SK-N-SH (cell line): ENCODE data around the gene MCM10. TPM values are rescaled to one million over a fixed set of nuclear protein-coding genes. Genes with fewer than 3 reads are reported as not detected.

Experiments used
- CTCF ChIA-PET: fragments of 300-600, 350-600 bp; formaldehyde crosslinking; extraction: SDS; loops from one replicate; lab custom pipeline; 2021; lab: Yijun Ruan, JAX
- POLR2A ChIA-PET: fragments of 350-600 bp; sonication (Branson Sonifier 250); formaldehyde crosslinking; extraction: SDS; loops from one replicate; lab custom pipeline; 2020; ENCODE audit warnings: antibody characterized with exemption, inconsistent platforms; lab: Yijun Ruan, JAX
- DNase-seq: peaks from one replicate; pipeline ENCODE4 v3.0.0; 2012
- H2AFZ ChIP-seq: fragments of 200-600 bp; sonication (generic); 2 replicates; pipeline ENCODE4 v1.8.1; 2016; ENCODE audit warnings: antibody characterized with exemption, mild to moderate bottlenecking, low read depth
- H3F3A ChIP-seq: fragments of 200-600 bp; sonication (generic); replicated peaks from 2 replicates; pipeline ENCODE3; 2016; ENCODE audit warnings: antibody characterized with exemption, mild to moderate bottlenecking; ENCODE audit not compliant: insufficient read depth
- H3K27ac ChIP-seq, 2 experiments: fragments of 200-500 bp in 1 of 2; fragments of 200-600 bp in 1 of 2; sonication (Bioruptor generic) in 1 of 2; sonication (generic), shearing (Covaris generic) in 1 of 2; 2 replicates each; pipeline versions ENCODE4 v1.5.1 to v1.6.1; 2014 to 2016; ENCODE audit warnings: low read depth in 2 of 2, inconsistent platforms in 1 of 2, low read length in 1 of 2, mild to moderate bottlenecking in 1 of 2, mixed read lengths in 1 of 2
- H3K27me3 ChIP-seq: fragments of 200-600 bp; sonication (generic), shearing (Covaris generic); 2 replicates; pipeline ENCODE4 v1.6.1; 2016; ENCODE audit warnings: mixed run types; ENCODE audit not compliant: insufficient read depth
- H3K36me3 ChIP-seq, 2 experiments: fragments of 200-500 bp in 1 of 2; fragments of 200-600 bp in 1 of 2; sonication (Bioruptor generic) in 1 of 2; sonication (generic) in 1 of 2; replicated peaks in 1 of 2; 2 replicates each; pipeline versions ENCODE3 to v1.5.1; 2014 to 2016; ENCODE audit warnings: low read length in 1 of 2, mild to moderate bottlenecking in 1 of 2; ENCODE audit not compliant: insufficient read depth in 2 of 2, control insufficient read depth in 1 of 2
- H3K4me1 ChIP-seq, 2 experiments: fragments of 200-500 bp in 1 of 2; fragments of 200-600 bp in 1 of 2; sonication (Bioruptor generic) in 1 of 2; sonication (generic), shearing (Covaris generic) in 1 of 2; 2 replicates each; pipeline versions ENCODE4 v1.5.1 to v1.6.1; 2014 to 2016; ENCODE audit warnings: low read depth in 1 of 2, low read length in 1 of 2, mixed run types in 1 of 2; ENCODE audit not compliant: insufficient read depth in 2 of 2, control insufficient read depth in 1 of 2
- H3K4me2 ChIP-seq: fragments of 200-600 bp; sonication (generic), shearing (Covaris generic); 2 replicates; pipeline ENCODE4 v1.6.1; 2017; ENCODE audit warnings: mixed run types
- H3K4me3 ChIP-seq, 2 experiments: fragments of 200-500 bp in 1 of 2; fragments of 200-600 bp in 1 of 2; sonication (Bioruptor generic) in 1 of 2; sonication (generic), shearing (Covaris generic) in 1 of 2; 2 replicates each; pipeline versions ENCODE4 v1.5.1 to v1.8.1; 2014 to 2016; ENCODE audit warnings: low read depth in 2 of 2, inconsistent platforms in 1 of 2, low read length in 1 of 2, mild to moderate bottlenecking in 1 of 2, mixed read lengths in 1 of 2, moderate library complexity in 1 of 2
- H3K79me2 ChIP-seq: fragments of 200-600 bp; sonication (generic); 2 replicates; pipeline ENCODE4 v1.8.1; 2017; ENCODE audit warnings: mild to moderate bottlenecking; ENCODE audit not compliant: insufficient read depth
- H3K9ac ChIP-seq: fragments of 200-600 bp; sonication (generic); 2 replicates; pipeline ENCODE4 v1.6.1; 2017; ENCODE audit warnings: mixed run types
- H3K9me2 ChIP-seq: fragments of 200-600 bp; sonication (generic); 2 replicates; pipeline ENCODE4 v1.6.1; 2017; ENCODE audit warnings: mixed run types
- H3K9me3 ChIP-seq: fragments of 200-600 bp; sonication (generic); 2 replicates; pipeline ENCODE4 v1.6.1; 2017; ENCODE audit warnings: mixed run types, mild to moderate bottlenecking, moderate library complexity
- H4K20me1 ChIP-seq: fragments of 200-600 bp; sonication (generic); 2 replicates; pipeline ENCODE4 v1.6.1; 2017; ENCODE audit warnings: mild to moderate bottlenecking, mixed run types; ENCODE audit not compliant: insufficient read depth
- CHD2 ChIP-seq: fragments of 150-350 bp; IDR thresholded peaks from 2 replicates; pipeline ENCODE4 v1.6.1; 2018; ENCODE audit warnings: low read length; ENCODE audit not compliant: partially characterized antibody
- CTCF ChIP-seq: fragments of 200-600 bp; sonication (generic); IDR thresholded peaks from 2 replicates; pipeline ENCODE4 v1.6.1; 2017; ENCODE audit warnings: antibody characterized with exemption, mild to moderate bottlenecking, moderate library complexity
- EZH2phosphoT487 ChIP-seq: fragments of 200-600 bp; sonication (generic); IDR thresholded peaks from 2 replicates; pipeline ENCODE4 v1.6.1; 2017; ENCODE audit warnings: low read depth, mixed run types, mild to moderate bottlenecking, antibody characterized with exemption, moderate library complexity, borderline replicate concordance
- IRF3 ChIP-seq: fragments of 150-350 bp; IDR thresholded peaks from 2 replicates; pipeline ENCODE4 v1.6.1; 2016; ENCODE audit warnings: mild to moderate bottlenecking, low read depth, low read length
- JUND ChIP-seq: IDR thresholded peaks from 2 replicates; pipeline ENCODE4 v1.4.0; 2012
- MAX ChIP-seq: IDR thresholded peaks from 2 replicates; pipeline ENCODE4 v1.4.0; 2012; ENCODE audit warnings: low read depth
- MXI1 ChIP-seq: IDR thresholded peaks from 2 replicates; pipeline ENCODE4 v1.6.1; 2012; ENCODE audit warnings: mild to moderate bottlenecking, low read depth, low read length, improper control_type of control experiment
- NRF1 ChIP-seq: IDR thresholded peaks from 2 replicates; pipeline ENCODE4 v1.6.1; 2012; ENCODE audit warnings: low read depth, mild to moderate bottlenecking, low read length
- REST ChIP-seq: IDR thresholded peaks from 2 replicates; pipeline ENCODE4 v1.6.1; 2012; ENCODE audit warnings: mild to moderate bottlenecking, low read depth, low read length, moderate library complexity
- RFX5 ChIP-seq: IDR thresholded peaks from 2 replicates; pipeline ENCODE4 v1.6.1; 2012; ENCODE audit warnings: mild to moderate bottlenecking, improper control_type of control experiment, low read length
- RXRA ChIP-seq: IDR thresholded peaks from 2 replicates; pipeline ENCODE4 v1.4.0; 2012; ENCODE audit warnings: low read depth, mild to moderate bottlenecking, borderline replicate concordance
- TEAD4 ChIP-seq: IDR thresholded peaks from 2 replicates; pipeline ENCODE4 v1.4.0; 2012; ENCODE audit warnings: mild to moderate bottlenecking, borderline replicate concordance; ENCODE audit not compliant: insufficient read depth
- WGBS: methylation state at CpG from one replicate; pipeline ENCODE4 v1.1.6; 2017; ENCODE audit warnings: low lambda C conversion rate; 5-methylcytosine and 5-hydroxymethylcytosine counted together
- polyA plus RNA-seq, 3 experiments: library from polyadenylated mRNA; depleted of rRNA; stranded (reverse); fragments of >200 nt; gene quantifications; 2 replicates each; pipeline ENCODE4 v1.2.3, GENCODE V29; 2012

MCM10 gene
- polyA plus RNA-seq, 1 of the 3 experiments (the other 2 are of a cell fraction), result 5.1 TPM

GRCh38 chr10:13139676-13140075, 21.7 kb upstream of the MCM10 start:
- Histone ChIP-seq H3K9me3 (no peaks in the 10 kb centered on the region), H3K4me1 (no peaks in the 10 kb centered on the region; a peak in 1 of 4 replicates), H3K9me2 (no peaks in the 10 kb centered on the region), H2AFZ (no peak overlapping the region), H3K4me2 (no peak overlapping the region), H3K79me2 (no peaks in the 10 kb centered on the region), H3K4me3 (no peak overlapping the region), H3K9ac (no peak overlapping the region), H4K20me1 (no peaks in the 10 kb centered on the region), H3F3A (peaks cover 7% of the 10 kb centered on the region), H3K27ac (no peak overlapping the region), H3K27me3 (no peaks in the 10 kb centered on the region), H3K36me3 (peaks cover 32 to 42% of the 10 kb centered on the region in 2 experiments)
- no peak for DNase-seq
- ChIA-PET POLR2A (no interaction called here), CTCF (no interaction called here)
- 68% methylated on average over 2 of the region's 2 CpGs for WGBS
- TF ChIP-seq NRF1, result no peak
- no peak for TF ChIP-seq CTCF

GRCh38 chr10:13140627-13141190, 20.6 kb upstream of the MCM10 start:
- Histone ChIP-seq H3K9me3 (no peaks in the 10 kb centered on the region), H3K4me1 (no peaks in the 10 kb centered on the region; a peak in 1 of 4 replicates), H3K27me3 (no peaks in the 10 kb centered on the region), H3K27ac (no peak overlapping the region), H3K9ac (no peak overlapping the region), H3F3A (peaks cover 7% of the 10 kb centered on the region), H4K20me1 (no peaks in the 10 kb centered on the region), H3K4me2 (no peak overlapping the region), H3K36me3 (peaks cover 23 to 32% of the 10 kb centered on the region in 2 experiments), H3K9me2 (no peaks in the 10 kb centered on the region), H3K4me3 (no peak overlapping the region)
- WGBS, result 68% methylated on average over 4 of the region's 4 CpGs
- POLR2A ChIA-PET, result no interaction called here
- TF ChIP-seq RFX5 (no peak), MXI1 (no peak), EZH2phosphoT487 (no peak), MAX (no peak), TEAD4 (no peak), RXRA (no peak), JUND (no peak), REST (no peak), IRF3 (no peak), CHD2 (no peak)
- TF ChIP-seq, all 33 proteins: peak for 0
- no peak for DNase-seq
- no peak overlapping the region for H2AFZ ChIP-seq
- no peaks in the 10 kb centered on the region for H3K79me2 ChIP-seq
- CTCF ChIA-PET, result interaction anchor here (1.0 kb wide), 1 partner anchor 20 kb away, joined by 3 read pairs; no protein-coding TSS in a partner anchor
